Measurements from ENCODE around the gene MYLK2.
"Not testable (repeated sequence)": the region's sequence is repeated elsewhere in the genome, so short reads cannot be mapped to it uniquely, and the experiment has no call there.

Gene MYLK2

GRCh38 chr20:31815408-31816188, 3.6 kb upstream of the MYLK2 start:
- DNase-seq (ENCODE audit: low read depth), result no peak

GRCh38 chr20:31816221-31816620, 2.9 kb upstream of the MYLK2 start:
- no peak for DNase-seq (ENCODE audit: low read depth)

GRCh38 chr20:31817461-31817860, 1.7 kb upstream of the MYLK2 start:
- DNase-seq (ENCODE audit: low read depth), result no peak

- no peak for DNase-seq (ENCODE audit: low read depth)
These were observed 714 bp upstream of the MYLK2 start for GRCh38 chr20:31818376-31818908.

- no peak for DNase-seq (ENCODE audit: low read depth)
These were observed 1.1 kb downstream of the MYLK2 start for GRCh38 chr20:31820228-31820627.

GRCh38 chr20:31821427-31821826, 2.3 kb downstream of the MYLK2 start:
- no peak for DNase-seq (ENCODE audit: low read depth)

GRCh38 chr20:31822421-31823330, 3.5 kb downstream of the MYLK2 start:
- DNase-seq (ENCODE audit: low read depth), result peak; percentile 65

GRCh38 chr20:31823360-31824124, 4.4 kb downstream of the MYLK2 start:
- no peak for DNase-seq (ENCODE audit: low read depth)

GRCh38 chr20:31824125-31824485, 4.9 kb downstream of the MYLK2 start:
- DNase-seq (ENCODE audit: low read depth), result no peak

- DNase-seq (ENCODE audit: low read depth), result no peak
These were observed 5.6 kb downstream of the MYLK2 start for GRCh38 chr20:31824554-31825313.

GRCh38 chr20:31826074-31826473, 6.9 kb downstream of the MYLK2 start:
- no peak for DNase-seq (ENCODE audit: low read depth)

GRCh38 chr20:31827059-31827458, 7.9 kb downstream of the MYLK2 start:
- no peak for DNase-seq (ENCODE audit: low read depth)

GRCh38 chr20:31828016-31828415, 8.9 kb downstream of the MYLK2 start:
- not testable (repeated sequence) for DNase-seq (ENCODE audit: low read depth)

GRCh38 chr20:31829731-31830130, 10.6 kb downstream of the MYLK2 start:
- DNase-seq (ENCODE audit: low read depth), result no peak

GRCh38 chr20:31830406-31830981, 11.3 kb downstream of the MYLK2 start:
- no peak for DNase-seq (ENCODE audit: low read depth)

- no peak for DNase-seq (ENCODE audit: low read depth)
These were observed 12.1 kb downstream of the MYLK2 start for GRCh38 chr20:31831211-31831610.

- no peak for DNase-seq (ENCODE audit: low read depth)
These were observed 12.7 kb downstream of the MYLK2 start for GRCh38 chr20:31831771-31832306.

GRCh38 chr20:31833130-31833930, 14.2 kb downstream of the MYLK2 start:
- peak; percentile 30 for DNase-seq (ENCODE audit: low read depth)

GRCh38 chr20:31833931-31834521, 14.9 kb downstream of the MYLK2 start:
- DNase-seq (ENCODE audit: low read depth), result no peak
